ENCODE results near the gene GTPBP3.

Gene GTPBP3

DNA sequence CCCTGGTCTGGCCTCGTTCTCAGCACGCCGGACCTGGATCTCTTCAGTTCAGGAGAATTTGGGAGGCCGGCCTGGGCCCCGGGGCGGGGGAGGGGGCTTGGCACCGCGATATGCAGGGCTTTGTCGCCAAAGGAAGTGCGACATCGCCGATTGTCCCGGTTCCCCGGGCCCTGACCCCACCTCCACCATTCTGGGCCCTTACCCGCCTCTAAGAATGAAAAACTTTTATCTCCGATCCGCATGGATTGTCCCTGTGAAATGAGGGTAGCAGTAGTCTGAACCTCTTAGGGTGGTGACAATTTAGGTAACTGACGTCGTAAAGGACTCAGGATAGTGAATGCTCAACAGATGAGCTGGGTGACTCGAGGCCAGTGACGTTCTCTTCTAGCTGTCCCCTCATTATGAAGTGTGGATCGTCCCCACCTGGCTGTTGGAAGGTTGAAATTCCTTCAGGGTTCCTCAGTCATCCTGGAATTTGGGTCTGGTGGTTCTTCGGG lies 27.3 kb upstream of the GTPBP3 start:
- DNase-seq (ENCODE audit: low read depth) = no peak

DNA sequence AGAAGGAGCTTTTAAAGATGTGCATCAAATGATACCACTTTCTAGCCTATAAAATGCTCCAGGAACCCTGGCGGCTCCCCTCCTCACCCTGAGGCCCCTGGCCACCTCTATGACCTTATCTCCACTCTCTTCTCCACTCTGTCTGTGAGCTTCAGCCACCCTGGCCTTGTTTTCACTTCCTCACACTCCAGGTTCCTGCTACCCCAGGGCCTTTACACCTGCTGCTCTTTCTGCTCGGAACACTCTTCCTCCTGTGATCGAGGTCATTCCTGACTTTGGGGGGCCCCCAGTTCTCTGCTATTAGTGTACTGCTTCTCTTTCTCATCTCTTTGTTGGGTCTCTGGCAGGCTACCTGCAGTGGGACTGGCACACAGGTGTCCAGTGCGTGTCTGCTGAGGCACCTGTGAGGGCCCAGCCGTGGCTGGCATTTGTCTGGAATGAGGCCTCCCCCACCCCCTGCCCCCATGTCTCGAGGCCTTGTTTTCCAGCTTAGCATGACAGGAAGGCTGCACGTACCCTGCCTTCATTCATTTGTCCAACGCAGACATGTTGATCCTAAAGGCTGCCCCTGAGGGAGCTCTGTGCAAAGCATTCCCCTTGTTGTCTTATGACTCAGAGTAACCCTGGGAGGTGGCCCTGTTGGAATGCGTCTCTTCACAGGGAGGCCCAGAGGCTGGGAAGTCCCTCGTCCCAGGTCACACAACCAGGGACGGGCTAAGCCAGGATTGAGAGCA lies 25.7 kb upstream of the GTPBP3 start:
- no peak for DNase-seq (ENCODE audit: low read depth)

DNA sequence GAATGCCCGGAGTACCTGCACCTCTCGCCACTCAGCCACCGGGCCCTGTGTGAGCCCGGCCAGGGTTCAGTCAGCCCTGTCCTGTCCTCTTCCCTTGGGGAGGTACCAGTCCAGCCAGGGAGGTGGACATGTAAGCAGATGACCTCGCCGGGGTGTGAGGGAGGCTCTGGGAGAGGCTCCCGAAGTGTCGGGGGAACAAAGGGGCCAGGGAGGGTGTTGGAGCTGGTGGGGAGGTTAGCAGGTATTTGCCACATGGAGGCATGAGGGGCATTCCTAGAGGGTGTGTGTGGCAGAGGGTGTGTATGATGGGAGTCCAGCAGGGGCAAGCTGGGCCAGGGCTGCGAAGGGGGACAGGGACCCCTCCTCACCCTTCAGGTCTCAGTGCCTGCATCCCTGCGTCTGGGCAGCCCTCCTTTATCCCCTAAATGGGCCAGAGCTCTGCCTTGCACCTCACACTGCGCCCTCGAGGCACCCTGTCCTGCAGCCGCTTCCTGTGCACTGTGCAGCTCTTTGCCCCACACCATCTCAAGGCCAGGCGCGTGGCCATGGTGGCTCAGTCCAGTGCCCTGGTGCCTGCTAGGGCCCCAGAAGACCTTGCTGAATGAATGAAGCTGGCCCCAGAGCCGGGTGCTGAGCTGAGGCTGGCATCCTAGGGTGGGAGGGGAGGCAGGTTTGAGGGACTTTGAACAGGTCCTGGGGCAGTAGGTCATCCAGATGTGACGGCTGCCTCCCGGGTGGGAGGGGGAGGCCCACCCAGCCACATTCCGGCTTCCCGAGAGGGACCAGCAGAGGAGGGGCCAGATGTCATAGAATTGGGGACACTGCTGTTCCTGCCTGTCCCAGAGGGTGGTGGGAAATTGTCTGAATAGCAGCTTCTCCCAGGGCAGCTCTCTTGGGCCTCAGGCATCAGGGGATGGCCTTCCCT lies 24.9 kb upstream of the GTPBP3 start:
- no peak for DNase-seq (ENCODE audit: low read depth)

DNA sequence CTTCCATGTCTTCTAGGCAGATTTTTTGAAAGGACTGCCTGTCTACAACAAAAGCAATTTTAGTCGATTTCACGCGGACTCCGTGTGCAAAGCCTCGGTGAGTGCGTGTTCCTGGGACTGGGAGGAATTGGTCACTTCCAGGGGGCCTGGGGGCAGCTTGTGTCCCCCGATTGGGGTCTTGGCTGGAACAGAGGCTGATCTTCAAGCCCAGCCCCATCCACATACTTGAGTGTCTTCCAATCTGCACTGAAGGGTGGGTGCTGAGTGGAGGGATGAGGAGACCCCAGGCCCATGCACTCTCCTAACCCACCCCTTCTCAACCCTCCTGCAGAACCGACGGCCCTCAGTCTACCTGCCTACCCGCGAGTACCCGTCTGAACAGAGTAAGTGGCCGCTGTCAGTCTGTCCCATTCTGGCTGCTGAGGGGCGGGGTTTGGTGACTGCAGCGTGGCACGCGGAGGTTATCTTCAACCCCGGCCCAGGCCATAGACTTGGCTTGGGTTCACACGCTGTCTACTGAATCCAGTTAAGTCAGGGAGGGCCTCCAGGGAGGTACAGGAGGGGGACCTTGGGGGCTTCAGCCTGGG lies 23.3 kb upstream of the GTPBP3 start:
- DNase-seq (ENCODE audit: low read depth) = no peak

DNA sequence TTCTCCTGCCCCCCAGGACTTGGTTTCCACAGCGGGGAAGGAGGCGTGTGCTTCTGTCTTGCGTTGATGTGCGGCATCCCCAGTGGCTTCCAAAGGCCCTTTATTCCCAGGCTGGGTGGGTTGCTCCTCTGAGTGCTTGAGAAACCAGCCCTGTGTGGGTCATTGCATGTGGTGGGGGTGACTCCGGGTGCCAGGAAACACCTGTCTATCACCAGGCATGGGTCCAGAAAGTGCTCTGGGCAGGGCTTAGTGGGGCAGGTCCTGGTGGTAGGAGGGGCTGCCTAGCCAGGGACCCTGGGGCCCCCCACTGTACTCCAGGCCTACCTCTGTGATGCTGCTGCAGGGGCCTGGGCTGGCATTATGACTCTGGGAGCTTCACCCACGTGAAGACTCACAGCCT lies 18.4 kb upstream of the GTPBP3 start:
- DNase-seq (ENCODE audit: low read depth) = no peak

DNA sequence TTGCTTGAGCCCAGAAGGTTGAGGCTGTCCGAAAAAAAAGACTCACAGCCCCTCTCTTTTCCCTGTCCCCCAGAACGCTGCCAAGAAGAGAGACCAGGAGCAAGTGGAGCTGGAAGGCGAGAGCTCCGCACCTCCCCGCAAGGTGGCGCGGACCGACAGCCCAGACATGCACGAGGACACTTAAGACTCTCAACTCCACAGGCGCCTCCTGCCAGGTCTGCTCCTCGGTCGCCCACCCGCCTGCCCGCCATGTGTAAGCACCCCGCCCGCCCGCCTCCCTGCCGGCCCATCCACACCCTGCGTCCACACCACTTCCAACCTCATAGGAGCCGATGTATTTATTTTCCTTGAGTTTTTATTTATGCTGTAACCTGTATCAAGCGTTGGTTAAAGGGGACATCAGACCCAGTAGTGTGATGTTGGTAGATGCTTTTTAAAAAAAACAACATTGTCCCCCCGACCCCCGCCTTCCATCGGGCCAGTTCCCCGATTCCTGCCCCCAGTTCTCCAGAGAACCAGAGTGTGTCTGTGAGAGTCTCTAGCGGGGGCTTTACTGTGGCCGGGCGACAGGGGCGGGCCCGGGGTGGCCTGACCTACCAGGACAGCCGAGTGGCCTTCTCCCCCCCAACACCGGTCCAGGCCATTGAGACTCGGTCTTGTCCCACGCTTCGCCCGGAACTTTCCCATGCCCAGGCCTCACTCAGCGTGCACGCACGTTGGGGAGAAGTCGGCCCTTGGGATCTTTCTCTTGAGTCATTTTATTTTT lies 17.7 kb upstream of the GTPBP3 start:
- no peak for DNase-seq (ENCODE audit: low read depth)

DNA sequence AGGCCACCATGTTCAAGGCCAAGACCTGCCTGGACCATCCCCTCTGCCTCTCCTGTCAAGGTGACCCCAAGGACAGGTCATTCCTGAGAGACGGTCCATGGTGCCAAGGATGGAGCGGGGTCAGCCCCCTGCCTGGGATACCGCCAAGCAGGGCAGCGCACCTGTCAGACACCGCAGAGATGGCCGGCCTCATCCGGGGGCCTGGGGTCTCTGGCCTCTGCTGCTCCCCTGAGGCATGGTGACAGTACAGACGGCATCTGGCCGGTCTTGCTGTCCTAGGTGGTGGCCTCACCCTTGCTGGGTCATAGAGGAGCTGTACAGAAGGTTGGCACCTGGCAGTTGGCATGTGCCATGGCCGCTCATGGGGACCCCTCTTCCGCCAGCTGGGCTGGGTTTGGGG lies 16.9 kb upstream of the GTPBP3 start:
- no peak for DNase-seq (ENCODE audit: low read depth)

DNA sequence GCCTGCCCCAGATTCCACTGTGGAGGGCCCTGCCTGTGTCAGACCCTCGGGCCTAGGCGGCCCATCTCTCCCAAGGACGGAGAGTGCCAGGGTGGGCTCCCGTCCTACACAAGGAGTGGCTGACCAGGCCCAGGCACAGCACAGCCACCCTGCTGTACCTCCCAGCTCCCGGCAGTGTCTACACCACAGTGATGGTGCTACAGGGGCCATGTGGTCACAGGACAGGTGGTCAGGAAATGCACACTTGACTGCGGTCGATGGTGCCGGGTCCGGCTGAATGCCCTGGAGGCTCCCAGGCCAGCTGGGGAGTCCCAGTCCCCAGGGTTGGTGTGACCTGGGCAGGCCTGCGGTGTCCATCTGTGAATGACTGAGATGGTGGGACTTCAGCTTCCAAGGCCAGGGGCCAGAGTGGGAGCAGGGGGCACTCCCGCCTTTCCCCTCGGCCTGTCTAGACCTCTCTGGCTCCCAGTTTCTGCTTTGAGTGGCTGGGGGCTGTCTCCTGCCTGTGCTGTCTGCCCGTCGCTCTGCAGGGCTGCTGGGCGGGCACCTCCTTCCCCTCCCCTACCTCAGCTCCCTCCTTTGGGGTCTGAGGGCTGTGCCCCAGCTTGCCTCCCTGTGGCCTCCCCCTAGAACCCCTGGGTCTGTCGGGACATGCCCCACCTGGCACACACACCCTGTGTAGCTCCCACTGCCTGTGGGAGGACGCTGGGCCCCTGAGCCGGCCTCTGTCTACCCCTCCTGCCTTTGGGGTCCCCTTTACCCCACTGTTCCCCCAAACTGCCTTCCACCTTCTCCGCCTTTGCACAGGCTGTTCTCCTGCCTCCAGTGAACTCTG lies 15.5 kb upstream of the GTPBP3 start:
- no peak for DNase-seq (ENCODE audit: low read depth)

DNA sequence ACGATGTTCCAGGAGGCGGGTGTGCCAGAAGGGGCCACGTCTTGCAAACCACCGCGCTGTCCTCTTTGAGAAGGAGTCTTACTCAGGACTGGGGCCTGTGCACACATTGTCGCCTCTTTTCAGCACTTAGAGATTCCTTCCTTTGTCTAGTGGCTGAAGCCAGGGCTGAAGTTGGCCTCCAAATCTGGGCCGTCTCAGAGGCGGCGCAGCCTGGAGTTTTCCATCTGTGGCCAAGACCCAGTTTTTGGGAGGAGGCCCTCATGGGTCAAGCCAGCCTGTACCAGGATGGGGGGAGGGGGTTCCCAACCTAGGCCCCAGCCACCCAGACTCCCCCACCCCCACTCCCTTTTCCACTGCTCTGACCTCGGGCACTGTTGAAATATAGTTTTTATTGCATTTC lies 14.5 kb upstream of the GTPBP3 start:
- no peak for DNase-seq (ENCODE audit: low read depth)

DNA sequence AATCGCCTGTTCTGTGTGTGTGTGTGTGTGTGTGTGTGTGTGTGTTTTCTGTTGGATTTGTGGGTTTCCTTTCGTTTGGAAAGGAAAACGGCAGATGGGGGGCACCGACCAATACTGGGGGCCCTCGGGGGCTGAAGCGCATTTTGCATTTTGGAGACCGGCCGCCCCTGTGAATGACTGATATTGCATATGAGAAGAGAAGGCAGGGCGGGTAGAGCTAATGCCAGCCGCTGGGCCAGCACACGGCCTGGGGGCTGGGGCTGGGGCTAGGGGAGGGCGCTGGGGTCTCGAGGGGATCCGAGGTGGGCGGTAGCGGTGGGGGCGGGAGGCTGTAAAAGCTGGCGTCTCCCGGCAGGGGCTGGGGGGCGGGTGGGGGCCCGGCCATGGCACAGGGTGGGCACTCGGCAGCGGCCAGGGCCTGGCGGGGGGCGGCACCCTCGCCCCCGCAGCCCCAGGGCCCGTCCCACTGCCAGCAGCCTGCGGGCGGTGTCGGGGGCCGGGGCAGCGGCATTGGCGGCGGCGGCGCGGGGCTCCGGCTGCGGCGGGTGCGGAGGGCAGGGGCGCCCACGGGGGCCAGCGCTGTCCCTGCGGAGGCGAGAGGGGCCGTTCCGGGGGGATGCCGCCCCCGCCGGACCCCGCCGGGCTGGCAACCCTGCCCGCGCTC lies 13.9 kb upstream of the GTPBP3 start:
- no peak for DNase-seq (ENCODE audit: low read depth)

DNA sequence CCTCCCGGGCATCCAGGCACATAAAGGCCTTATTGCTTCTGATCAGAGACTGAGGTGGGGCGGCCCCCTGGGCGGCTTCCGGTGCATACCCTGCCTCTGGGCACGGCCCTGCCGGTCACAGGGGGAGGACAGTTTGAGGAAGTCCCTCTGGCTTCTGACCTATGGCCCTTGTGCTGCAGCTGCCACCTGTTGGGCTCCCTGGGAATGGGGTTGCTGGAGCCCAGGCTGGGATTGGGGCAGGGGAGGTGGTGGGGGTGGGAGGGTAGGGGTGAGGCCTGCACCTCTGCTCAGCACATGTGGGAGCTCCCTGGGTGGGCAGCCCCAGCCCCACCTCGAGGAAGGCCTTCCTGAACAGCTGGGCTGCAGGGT lies 13.4 kb upstream of the GTPBP3 start:
- DNase-seq (ENCODE audit: low read depth) = no peak

DNA sequence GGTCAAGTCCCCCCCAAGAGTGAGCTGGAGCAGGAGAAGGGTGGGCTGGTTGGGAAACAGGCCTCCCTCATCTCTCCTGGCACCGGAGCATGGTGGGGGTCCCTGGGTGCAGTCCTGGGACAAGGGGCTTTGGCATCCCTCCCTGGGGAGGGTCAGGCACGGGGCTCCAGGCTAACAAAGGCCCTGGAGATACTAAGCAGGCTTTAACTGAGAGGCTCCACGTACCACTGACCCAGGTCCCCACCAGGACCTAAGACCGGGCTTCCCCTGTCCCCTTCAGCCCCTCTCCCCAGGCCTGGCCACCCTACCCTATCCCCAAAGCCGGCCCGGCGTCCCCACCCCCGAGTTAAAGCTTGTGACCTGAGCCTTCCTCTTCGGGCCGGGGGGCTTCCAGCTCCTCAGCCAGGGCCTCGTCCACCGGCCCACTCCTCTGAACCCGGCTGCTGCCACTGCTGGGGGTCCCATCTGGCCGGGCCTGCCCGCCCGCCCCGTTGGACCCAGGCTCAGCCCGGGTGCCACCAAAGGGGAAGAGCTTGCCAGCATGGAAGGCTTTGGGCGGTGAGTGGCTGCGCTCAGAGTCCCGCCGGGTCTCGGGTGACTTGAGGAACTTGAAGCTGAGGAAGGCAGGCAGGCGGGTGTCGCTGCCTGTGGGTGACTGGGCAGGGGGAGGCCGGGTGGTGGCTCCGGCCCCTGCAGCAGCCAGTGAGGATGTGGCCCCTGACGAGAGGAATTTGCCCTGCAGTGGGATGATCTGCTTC lies 12.8 kb upstream of the GTPBP3 start:
- DNase-seq (ENCODE audit: low read depth) = no peak

DNA sequence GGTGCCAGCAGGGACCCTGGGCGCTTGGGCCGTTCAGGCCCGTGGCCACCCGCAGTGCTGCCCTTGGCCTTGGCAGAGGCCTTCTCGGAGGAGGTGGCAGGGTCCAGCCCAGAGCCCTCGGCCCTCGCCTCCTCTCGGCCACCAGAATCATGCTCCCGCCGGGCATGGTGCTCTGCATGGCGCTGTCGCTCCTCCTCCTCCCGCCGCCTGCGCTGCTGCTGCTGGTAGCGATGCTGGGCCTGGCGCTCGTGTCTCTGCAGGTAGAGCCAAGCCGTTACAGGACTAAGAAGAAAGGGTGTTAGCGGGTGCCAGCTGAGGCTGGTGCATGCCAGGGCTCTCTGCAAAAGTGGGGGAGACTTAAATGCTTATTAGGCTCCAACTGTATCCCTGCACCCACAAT lies 12.2 kb upstream of the GTPBP3 start:
- DNase-seq (ENCODE audit: low read depth) = no peak

DNA sequence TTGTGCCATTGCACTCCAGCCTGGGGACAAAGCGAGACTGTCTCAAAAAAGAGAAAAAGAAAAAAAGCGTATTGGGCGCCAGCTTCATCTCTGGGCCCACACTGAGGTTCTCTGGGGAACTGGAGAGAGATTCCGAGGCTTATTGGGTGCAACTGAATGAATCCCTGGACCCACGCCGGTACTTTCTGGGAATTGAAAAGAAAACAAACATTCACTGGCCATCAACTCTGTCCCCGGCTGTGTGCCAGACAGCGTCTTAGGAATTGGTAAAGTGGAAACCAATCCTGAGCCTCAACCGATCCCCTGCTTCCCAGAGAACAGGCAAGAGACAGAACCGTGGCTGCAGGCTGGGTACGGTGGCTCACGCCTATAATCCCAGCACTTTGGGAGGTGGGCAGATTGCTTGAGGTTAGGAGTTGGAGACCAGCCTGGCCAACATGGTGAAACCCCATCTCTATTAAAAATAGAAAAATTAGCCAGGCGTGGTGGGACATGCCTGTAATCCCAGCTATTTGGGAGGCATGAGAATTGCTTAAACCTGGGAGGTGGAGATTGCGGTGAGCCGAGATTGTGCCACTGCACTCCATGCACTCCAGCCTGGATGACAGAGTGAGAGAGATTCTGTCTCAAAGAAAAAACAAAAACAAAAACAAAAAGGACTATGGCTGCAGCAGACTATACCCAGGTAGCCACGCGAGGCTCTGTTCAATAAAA lies 11.3 kb upstream of the GTPBP3 start:
- no peak for DNase-seq (ENCODE audit: low read depth)

DNA sequence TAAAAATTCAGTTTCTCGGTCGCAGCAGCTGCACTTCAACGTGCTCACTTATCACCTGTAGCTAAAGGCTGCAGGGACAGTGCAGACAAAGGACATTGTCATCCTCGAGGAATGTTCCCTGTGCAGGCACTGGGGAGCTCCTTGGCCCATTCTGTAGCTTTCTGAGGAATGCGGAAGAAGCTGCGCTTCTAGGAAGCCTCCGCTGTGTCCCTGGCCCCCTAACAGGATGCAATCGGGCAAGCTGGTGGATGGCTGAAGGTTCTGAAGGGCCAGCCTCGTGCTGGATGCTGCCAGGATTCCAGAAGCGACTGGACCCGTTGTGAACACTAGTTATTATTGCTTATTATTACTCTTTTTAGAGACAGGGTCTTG lies 10.8 kb upstream of the GTPBP3 start:
- DNase-seq (ENCODE audit: low read depth) = no peak

DNA sequence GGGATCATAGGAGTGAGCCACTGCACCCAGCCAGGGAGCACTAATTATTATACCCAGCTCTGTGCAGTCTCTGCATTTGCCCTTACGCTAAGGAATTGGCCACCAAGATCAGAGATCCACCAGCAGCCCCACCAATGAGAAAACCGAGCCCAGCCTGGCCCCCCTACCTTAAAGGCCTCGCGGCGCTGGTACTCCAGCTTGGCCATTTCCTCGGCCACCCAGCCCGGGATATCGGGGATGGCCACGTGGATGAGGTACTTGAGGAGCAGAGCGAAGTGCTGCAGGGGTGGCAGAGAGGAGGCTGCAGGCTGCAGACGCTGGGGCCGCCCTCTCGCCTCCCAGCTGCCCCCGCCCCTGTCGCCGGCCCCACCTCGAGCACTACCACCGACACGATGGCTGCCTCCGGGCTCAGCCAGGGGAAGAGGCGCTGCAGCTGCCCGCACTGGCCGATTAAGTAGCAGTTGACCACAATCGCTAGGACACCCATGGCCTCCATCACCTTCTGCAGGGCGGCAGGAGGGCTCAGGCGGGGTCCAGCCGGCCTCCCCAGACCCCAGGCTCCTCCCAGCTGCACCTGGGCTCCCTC lies 10.2 kb upstream of the GTPBP3 start:
- no peak for DNase-seq (ENCODE audit: low read depth)

DNA sequence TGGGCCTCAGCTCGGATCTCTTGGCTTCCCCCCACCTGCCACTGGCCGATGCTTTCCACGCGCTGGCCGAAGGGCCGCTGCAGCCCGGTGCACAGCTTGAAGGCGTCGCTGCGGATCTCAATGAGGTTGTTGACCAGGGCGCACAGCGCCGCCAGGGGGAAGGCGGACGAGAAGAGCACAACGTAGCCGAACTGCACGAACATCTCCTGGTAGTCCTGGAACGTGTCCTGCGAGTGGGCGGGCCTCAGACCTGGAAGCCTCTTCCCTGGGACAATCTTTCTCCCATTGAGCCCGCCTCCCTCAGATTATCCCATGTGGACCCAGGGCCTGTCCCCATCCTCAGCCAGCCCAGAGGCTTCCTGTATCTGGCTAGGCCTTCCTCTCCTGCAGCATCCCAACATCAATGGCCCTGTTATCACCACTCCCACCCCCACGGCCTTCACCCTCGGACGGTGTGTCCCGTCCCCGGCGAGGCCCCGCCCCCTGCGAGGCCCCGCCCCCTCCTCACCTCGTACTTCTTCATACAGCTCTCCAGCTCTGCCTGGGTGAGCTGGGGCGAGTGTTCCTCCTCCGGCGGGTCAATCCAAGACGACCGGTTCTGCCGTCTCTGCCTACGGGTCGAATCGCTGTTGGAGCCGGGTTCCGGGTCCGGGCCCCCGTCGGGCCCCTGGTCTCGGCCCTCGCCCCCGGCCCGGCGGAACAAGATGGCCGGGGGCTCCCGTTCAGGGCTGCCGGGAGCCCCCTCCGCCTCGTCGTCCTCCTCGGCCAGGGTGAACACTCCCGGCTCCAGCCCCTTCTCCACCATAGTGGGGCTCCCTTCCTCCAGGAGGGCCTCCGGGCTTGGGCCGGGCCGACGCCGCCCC lies 9.5 kb upstream of the GTPBP3 start:
- DNase-seq (ENCODE audit: low read depth) = peak; percentile 43
